ENCODE results near the gene RPSA. TPM values are rescaled to one million over a fixed set of nuclear protein-coding genes. Genes with fewer than 3 reads are reported as not detected.

RPSA gene
- total RNA-seq, 4 donors from 2014 or later: 824 to 1,988 (median 1,203) TPM

GRCh38 chr3:39443530-39443929 is 37.0 kb downstream of the RPSA start:
- intact Hi-C loops (cut with DNase I; ENCODE audit: low total_unique reads): no loop called here

GRCh38 chr3:39445927-39446326 is 39.4 kb downstream of the RPSA start:
- intact Hi-C loops (cut with DNase I; ENCODE audit: low total_unique reads): no loop called here
- no peak for DNase-seq

More at GRCh38 chr3:39443530-39443929, 37.0 kb downstream of the RPSA start:
- Histone ChIP-seq H3K27me3 (no peaks in the 10 kb centered on the region), H3K36me3 (no peaks in the 10 kb centered on the region), H3K4me3 (no peak overlapping the region), H3K9me3 (no peaks in the 10 kb centered on the region), H3K4me1 (no peaks in the 10 kb centered on the region), H3K27ac (no peak overlapping the region)
- DNase-seq: no peak
- TF ChIP-seq CTCF (IDR thresholded peaks at IDR 0.05) (no peak), POLR2A (IDR thresholded peaks at IDR 0.05) (no peak)

GRCh38 chr3:39446444-39446843 is 39.9 kb downstream of the RPSA start:
- no peak for DNase-seq
- intact Hi-C loops (cut with DNase I; ENCODE audit: low total_unique reads): no loop called here
- no peak for TF ChIP-seq CTCF (IDR thresholded peaks at IDR 0.05)
- H3K9me3 ChIP-seq: no peaks in the 10 kb centered on the region
- no peak overlapping the region for H3K27ac ChIP-seq
- no peaks in the 10 kb centered on the region for H3K27me3 ChIP-seq
- no peak overlapping the region for H3K4me3 ChIP-seq
- no peaks in the 10 kb centered on the region for H3K36me3 ChIP-seq
- no peaks in the 10 kb centered on the region for H3K4me1 ChIP-seq

More at GRCh38 chr3:39445927-39446326, 39.4 kb downstream of the RPSA start:
- Histone ChIP-seq H3K27ac (no peak overlapping the region), H3K27me3 (no peaks in the 10 kb centered on the region), H3K4me1 (no peaks in the 10 kb centered on the region), H3K36me3 (no peaks in the 10 kb centered on the region), H3K4me3 (no peak overlapping the region), H3K9me3 (no peaks in the 10 kb centered on the region)
- TF ChIP-seq POLR2A (IDR thresholded peaks at IDR 0.05) (no peak), CTCF (IDR thresholded peaks at IDR 0.05) (no peak)

GRCh38 chr3:39447637-39448483 is 41.3 kb downstream of the RPSA start:
- Histone ChIP-seq H3K36me3 (no peaks in the 10 kb centered on the region), H3K4me1 (no peaks in the 10 kb centered on the region), H3K4me3 (no peak overlapping the region), H3K27me3 (no peaks in the 10 kb centered on the region), H3K27ac (peak overlapping the region; percentile 22 to 51), H3K9me3 (no peaks in the 10 kb centered on the region)
- peak; percentile 51 to 85 for DNase-seq
- intact Hi-C loops (cut with DNase I; ENCODE audit: low total_unique reads): no loop called here
- TF ChIP-seq CTCF (IDR thresholded peaks at IDR 0.05): peak; percentile 73 to 84 (median 80)
- TF ChIP-seq POLR2A (IDR thresholded peaks at IDR 0.05): no peak

GRCh38 chr3:39448506-39449233 is 42.1 kb downstream of the RPSA start:
- TF ChIP-seq POLR2A (IDR thresholded peaks at IDR 0.05) (no peak), CTCF (IDR thresholded peaks at IDR 0.05) (no peak)
- no peak for DNase-seq
- intact Hi-C loops (cut with DNase I; ENCODE audit: low total_unique reads): no loop called here

More at GRCh38 chr3:39448506-39449233, 42.1 kb downstream of the RPSA start:
- Histone ChIP-seq H3K27me3 (no peaks in the 10 kb centered on the region), H3K4me1 (no peaks in the 10 kb centered on the region), H3K27ac (peak overlapping the region in 1 of 2 donors; percentile 22), H3K9me3 (no peaks in the 10 kb centered on the region), H3K36me3 (no peaks in the 10 kb centered on the region), H3K4me3 (no peak overlapping the region)
